HG02943 (cell line): Measurements from ENCODE around the gene LDAH.
"Not testable (repeated sequence)": the region's sequence is repeated elsewhere in the genome, so short reads cannot be mapped to it uniquely, and the experiment has no call there.

ENCODE experiments used
- ATAC-seq: cut with Tn5 transposase; IDR thresholded peaks from one replicate; pipeline ENCODE4 v1.9.1; 2021; ENCODE audit warnings: mild to moderate bottlenecking, low read depth, moderate library complexity; ENCODE audit not compliant: unreplicated experiment

Gene LDAH

GRCh38 chr2:20793944-20794343 is 29.0 kb downstream of the LDAH start:
- ATAC-seq = not testable (repeated sequence)

DNA sequence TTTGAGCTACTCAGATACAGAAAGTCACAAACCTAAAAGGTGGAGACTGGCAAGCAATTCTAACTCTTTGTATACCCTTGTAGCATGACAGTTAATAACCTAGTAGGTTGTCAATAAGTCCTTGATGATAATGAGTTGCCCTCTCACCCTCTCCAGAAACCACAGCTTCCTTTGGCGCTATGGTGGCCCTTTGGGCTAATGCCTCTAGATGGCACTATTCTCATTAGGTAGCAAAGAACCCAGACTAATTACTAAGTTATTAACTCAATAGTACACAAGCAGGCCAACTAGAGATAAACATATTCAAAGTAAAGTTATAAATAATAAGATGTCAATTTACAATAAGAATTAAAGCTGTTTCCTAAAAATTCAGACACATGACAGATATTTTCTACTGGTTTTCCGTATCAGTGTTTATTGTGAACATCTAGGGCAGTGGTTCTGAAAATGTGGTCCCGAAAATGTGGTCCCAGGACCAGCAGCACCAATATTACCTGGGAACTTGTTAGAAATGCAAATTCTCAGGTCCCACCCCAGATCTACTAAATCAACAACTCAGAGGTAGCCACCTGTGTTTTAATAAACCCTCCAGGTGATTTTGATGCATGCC is 41.1 kb downstream of the LDAH start:
- no peak for ATAC-seq

- ATAC-seq = no peak
Observed at GRCh38 chr2:20771299-20771698, 51.6 kb downstream of the LDAH start.

GRCh38 chr2:20766798-20767644 is 55.9 kb downstream of the LDAH start:
- no peak for ATAC-seq

- no peak for ATAC-seq
Observed at GRCh38 chr2:20766213-20766612, 56.7 kb downstream of the LDAH start.

DNA sequence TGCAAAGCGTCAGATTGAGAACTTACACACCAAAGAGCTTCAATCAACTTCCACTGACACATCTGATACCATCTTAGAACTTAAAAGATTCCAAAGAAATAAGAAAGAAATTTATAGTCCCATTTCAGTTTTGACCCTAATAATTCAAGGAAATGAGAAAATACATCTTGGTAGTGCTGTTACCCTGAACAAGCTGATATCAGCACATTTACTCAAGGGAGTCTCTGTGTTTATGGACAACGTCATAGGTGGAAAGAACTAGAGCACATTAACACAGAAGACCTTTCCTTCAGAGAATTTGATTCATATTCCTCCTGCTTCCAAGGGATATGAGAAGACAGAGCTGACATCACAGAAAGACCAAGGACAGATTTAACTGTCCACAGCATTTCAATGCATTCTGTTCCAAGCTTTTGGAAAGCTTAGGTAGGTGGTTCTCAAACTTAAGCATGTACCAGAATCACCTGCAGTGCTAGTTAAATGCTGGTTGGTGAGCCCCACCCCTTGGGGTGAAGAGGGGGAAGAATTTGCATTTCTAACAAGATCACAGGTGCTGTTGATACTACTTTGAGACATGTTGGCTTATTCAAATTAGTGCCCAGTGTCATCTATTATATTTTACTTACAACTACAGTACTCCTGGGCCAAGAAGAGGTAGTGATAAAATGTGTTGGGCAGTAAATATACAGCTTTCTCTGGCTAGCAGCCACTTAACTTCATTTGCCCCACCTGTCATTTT is 59.8 kb downstream of the LDAH start:
- no peak for ATAC-seq

- no peak for ATAC-seq
Observed at GRCh38 chr2:20759487-20759886, 63.4 kb downstream of the LDAH start.

GRCh38 chr2:20758997-20759396 is 63.9 kb downstream of the LDAH start:
- ATAC-seq = peak; percentile 85

DNA sequence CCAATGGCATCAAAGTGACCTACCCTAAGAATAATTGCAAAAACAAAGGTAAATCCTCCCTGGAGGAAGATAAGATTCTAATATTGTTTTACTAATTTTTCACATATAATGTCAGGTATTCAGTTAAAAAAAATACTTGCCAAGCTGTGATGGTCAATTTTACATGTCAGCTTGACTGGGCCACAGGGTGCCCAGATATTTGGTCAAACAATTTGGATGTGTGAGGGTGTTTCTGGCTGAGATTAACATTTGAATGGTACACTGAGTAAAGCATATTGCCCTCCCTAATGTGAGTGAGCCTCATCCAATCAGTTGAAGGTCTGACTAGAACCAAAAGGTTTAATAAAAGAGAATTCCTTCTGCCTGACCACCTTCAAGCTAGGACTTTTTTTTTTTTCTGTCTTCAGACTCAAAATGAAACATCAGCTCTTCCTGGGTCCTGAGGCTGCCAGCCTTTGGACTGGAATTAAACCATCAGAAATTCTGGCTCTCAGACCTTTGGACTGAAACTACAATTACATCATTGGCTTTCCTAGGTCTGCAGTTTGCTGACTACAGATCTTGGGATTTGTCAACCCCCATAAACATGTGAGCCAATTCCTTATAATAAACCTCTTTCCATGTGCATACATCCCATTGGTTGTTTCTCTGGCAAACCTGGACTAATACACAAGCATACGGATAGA is 65.4 kb downstream of the LDAH start:
- ATAC-seq = no peak

DNA sequence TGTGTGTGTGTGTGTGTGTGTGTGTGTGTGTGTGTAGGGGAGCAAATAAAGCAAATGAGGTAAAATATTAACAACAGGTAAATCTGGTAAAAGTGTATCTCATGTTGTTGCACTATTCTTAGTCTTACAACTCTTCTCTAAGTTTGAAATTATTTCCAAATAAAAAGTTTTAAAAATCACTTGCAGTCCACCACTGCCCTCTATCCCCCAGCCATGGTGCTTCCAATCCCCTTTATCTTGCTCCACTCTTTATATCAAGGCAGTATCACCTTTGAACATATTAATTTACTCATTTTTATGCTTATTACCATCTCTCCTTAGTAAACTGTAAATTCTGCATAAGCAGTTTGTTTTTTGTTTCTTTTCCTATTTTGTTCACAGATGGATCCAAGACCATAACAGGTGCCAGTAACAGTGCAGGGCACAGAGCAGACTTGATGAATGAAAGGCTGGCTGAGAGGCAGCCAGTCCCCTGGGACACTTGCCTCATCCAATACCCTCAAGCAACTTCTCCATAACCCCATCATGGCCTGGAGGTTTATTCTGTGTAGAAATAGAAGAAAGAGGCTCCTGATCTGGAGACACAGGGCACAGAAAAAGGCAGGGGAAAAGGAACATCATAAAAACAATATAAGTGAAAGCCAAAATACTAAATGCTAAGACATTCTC is 67.6 kb downstream of the LDAH start:
- ATAC-seq = no peak

GRCh38 chr2:20752293-20752692 is 70.6 kb downstream of the LDAH start:
- ATAC-seq = no peak

GRCh38 chr2:20747317-20747716 is 75.6 kb downstream of the LDAH start:
- no peak for ATAC-seq

- no peak for ATAC-seq
Observed at GRCh38 chr2:20745924-20746555, 76.9 kb downstream of the LDAH start.

DNA sequence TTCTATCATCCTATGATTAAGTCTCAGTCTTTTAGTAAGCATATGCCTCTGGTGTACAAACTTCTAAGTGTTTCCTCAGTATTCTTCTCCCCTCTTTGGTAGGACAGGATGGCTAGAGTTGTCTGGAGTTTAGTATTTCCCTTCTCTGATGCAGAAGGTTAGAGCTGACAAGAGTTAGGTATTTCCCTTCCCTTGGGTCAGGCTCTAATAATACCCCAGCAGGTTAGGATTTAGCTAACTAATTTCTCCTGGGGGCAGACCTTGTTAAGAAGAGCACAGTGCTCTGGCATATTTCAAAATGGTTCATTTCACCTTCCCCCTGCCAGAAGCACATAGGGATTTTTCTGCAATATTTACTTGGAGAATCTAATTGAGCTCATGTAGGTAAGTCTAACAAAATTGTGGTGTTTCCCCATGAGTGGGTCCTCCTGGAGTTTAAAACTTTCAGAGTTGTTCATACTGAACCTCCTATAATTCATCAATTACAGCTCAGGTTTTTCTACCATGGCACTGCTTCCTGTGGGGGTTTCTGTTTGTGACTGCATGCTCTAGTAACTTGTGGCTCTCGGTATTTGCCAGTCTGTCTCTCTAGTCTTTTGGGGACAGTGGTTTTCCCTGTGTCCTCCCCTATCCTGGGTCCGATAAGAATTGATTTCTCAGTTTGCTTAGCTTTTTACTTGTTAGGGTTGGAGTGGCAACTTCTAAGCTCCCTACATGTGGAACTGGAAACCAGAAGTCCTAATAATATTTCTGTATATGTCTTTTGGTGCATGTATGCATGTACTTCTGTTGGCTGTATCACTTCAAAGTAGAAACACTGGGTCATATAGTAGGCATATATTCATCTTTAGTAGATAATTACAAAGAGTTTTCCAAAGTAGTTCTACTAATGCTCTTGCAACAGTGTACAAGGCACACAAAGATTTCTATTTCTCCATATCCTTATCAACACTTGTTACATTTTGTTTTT is 78.2 kb downstream of the LDAH start:
- ATAC-seq = peak; percentile 94

- no peak for ATAC-seq
Observed at GRCh38 chr2:20738772-20739171, 84.1 kb downstream of the LDAH start.

DNA sequence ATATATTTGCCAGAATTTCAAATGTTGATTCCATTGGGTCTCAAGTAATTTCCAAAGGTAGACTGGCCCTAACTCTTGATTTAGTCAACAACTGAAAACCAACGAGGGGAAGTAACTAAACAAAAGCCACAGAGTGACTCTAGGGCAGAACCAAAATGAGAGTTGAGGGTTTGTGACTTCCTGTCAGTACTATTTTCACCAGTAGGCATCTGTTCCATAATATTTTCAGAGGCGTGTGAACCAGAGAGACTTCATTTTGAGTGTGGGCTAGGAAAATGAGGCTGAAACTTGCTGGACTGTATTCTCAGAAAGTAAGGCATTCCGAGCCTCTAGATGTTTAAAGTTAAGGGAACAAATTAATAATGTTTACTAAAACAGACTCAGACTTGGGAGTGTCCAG is 85.4 kb downstream of the LDAH start:
- peak; percentile 99 for ATAC-seq

GRCh38 chr2:20728114-20728758 is 94.7 kb downstream of the LDAH start:
- ATAC-seq = no peak

DNA sequence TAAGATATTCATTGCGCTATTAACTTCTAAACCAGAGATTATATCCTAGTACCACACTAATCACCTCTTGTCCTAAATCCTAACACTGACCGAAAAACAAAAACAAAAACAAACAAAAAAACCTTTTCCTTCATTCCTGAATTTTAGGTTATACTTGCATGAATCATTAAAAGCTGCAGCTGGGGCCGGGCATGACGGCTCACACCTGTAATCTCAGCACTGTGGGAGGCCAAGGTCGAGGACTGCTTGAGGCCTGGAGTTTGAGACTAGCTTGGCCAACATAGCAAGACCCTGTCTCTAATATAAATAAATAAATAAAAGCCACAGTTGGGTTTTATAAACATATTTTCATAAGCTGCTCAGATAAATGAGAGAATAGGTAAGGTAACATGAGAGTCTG is 96.0 kb downstream of the LDAH start:
- ATAC-seq = no peak
